Stimulated activated CD4-positive, alpha-beta T cell treated with anti-CD3 and anti-CD28 coated beads, Interleukin-1b, Interleukin-23, amount 100 ng/mL, for 24 hours (primary cell): ENCODE data around the gene SLC25A41.
"Not testable (repeated sequence)": the region's sequence is repeated elsewhere in the genome, so short reads cannot be mapped to it uniquely, and the experiment has no call there.

Experiments used
- DNase-seq, 4 experiments: peaks; one replicate each; pipeline ENCODE4 v3.0.0-alpha.2; 2020; ENCODE audit warnings: low read depth in 4 of 4, low spot score in 1 of 4

Gene SLC25A41

GRCh38 chr19:6412061-6412446 lies 21.5 kb downstream of the SLC25A41 start:
- no peak for DNase-seq

GRCh38 chr19:6409346-6409745 lies 24.2 kb downstream of the SLC25A41 start:
- DNase-seq: no peak

GRCh38 chr19:6406401-6406800 lies 27.2 kb downstream of the SLC25A41 start:
- DNase-seq: no peak

- no peak for DNase-seq
These were observed 30.5 kb downstream of the SLC25A41 start for GRCh38 chr19:6402837-6403608.

- no peak for DNase-seq
These were observed 31.5 kb downstream of the SLC25A41 start for GRCh38 chr19:6402058-6402457.

- DNase-seq: not testable (repeated sequence)
These were observed 33.3 kb downstream of the SLC25A41 start for GRCh38 chr19:6400062-6400944.

- no peak for DNase-seq
These were observed 37.3 kb downstream of the SLC25A41 start for GRCh38 chr19:6396305-6396704.

- DNase-seq: no peak
These were observed 38.7 kb downstream of the SLC25A41 start for GRCh38 chr19:6394831-6395230.

- DNase-seq: peak in 3 of 4 experiments; percentile 58 to 66 (median 61)
These were observed 39.6 kb downstream of the SLC25A41 start for GRCh38 chr19:6393983-6394412.

GRCh38 chr19:6393074-6393982 lies 40.2 kb downstream of the SLC25A41 start, which contains the start of gene GTF2F1:
GTF2F1 (minus strand) TSS chr19:6393164; CDS start chr19:6392995, 169 bp downstream.
- peak; percentile 92 to 94 (median 93) for DNase-seq

GRCh38 chr19:6392221-6393073 lies 41.1 kb downstream of the SLC25A41 start:
- DNase-seq: no peak

GRCh38 chr19:6387372-6387771 lies 46.2 kb downstream of the SLC25A41 start:
- no peak for DNase-seq

GRCh38 chr19:6384381-6384780 lies 49.2 kb downstream of the SLC25A41 start:
- DNase-seq: no peak

- no peak for DNase-seq
These were observed 50.4 kb downstream of the SLC25A41 start for GRCh38 chr19:6383188-6383587.

- DNase-seq: no peak
These were observed 52.4 kb downstream of the SLC25A41 start for GRCh38 chr19:6381030-6381750.

GRCh38 chr19:6379744-6380143 lies 53.8 kb downstream of the SLC25A41 start:
- DNase-seq: no peak

- DNase-seq: no peak
These were observed 55.1 kb downstream of the SLC25A41 start for GRCh38 chr19:6378486-6378885.

GRCh38 chr19:6378041-6378440 lies 55.5 kb downstream of the SLC25A41 start:
- DNase-seq: no peak

- DNase-seq: no peak
These were observed 56.9 kb downstream of the SLC25A41 start for GRCh38 chr19:6376512-6377190.
